ENCODE results near the gene IFITM2.
A peak's percentile ranks its signal among the peaks of the same experiment; 100 is the strongest.
"Not testable (repeated sequence)": the region's sequence is repeated elsewhere in the genome, so short reads cannot be mapped to it uniquely, and the experiment has no call there.

Gene IFITM2

DNA sequence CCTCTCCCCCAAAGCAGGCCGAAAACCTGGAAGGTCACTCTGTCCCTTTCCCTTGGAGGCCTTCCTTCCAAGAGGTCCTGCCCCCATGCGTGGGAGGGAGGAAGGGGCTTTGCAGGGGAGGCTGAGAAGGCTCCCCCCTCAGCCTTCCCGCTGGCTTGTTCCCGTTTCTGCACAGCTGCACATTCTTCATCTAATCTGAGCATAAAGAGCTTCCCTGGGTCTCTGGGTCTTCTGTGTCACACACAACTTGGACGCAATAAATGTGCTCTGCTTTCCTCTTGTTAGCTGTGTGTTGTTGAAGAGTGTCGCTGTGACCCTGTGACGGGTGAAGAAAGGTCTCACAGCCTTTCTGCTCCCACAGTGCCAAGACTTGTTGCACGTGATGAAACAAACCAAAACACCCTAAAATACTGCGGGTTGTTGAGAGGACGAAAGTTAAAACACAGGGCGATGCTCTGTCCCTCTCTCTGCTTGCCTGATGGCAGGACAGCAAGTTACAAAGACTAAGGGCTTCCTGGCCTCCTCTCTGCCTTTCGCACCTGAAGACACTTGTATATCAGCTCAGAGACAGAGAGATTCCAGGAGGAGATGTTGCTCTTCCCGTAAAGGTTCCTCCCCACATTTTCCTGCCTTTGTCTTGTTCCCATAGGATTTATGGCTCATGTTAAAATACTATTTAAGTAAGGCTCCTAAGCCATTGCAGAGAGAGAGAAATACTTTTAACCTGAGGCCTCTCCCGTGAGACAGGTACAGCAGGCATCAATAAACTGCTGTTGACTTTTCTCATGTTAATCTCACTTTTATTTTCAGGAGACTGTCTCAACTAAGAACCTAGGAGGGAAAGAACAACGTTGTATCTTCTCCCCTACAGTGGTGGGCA is 28.4 kb downstream of the IFITM2 start:
- FAIRE-seq (peak; percentile 74), DNase-seq (ENCODE audit: insufficient read length, low spot score) (no peak)

DNA sequence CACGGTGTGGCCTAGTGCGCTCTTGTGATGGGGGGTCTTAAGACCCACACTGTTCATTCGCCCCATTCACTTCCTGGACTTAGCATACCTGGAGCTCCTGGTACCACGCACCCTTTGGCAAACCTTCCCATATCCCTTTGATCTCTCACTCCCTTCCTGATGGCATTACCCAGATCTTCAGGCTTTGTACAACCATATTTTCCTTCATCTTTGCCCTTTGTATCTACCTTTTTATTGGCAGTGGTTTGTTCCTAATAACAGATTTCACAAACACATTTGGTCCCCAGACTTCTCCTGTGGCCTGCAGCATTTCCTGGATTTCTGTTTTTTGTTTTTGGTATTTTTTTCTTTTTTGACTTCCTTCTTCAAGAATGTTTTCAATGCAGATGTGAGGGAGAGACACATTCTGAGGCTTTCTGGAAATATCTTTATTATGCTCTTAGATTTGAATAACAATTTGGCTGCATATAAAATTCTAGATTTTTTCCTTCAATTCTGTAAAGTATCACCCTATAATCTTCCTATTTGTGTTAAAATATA is 29.1 kb downstream of the IFITM2 start:
- FAIRE-seq (peak; percentile 39), DNase-seq (ENCODE audit: insufficient read length, low spot score) (no peak)

DNA sequence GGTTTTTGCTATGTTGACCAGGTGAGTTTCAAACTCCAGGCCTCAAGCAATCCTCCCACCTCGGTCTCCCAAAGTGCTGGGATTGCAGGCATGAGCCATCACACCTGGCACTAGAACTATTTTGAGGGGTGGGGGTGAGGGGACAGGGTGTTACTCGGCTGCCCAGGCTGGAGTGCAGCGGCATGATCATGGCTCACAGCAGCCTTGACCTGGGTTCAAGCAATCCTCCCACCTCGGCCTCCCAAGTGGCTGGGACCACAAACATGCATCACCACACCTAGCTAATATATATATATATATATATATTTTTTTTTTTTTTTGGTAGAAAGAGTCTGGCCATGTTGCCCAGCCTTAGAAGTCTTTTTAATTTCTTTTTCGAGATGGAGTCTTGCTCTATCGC is 30.1 kb downstream of the IFITM2 start:
- DNase-seq (ENCODE audit: insufficient read length, low spot score) (no peak), FAIRE-seq (no peak)

DNA sequence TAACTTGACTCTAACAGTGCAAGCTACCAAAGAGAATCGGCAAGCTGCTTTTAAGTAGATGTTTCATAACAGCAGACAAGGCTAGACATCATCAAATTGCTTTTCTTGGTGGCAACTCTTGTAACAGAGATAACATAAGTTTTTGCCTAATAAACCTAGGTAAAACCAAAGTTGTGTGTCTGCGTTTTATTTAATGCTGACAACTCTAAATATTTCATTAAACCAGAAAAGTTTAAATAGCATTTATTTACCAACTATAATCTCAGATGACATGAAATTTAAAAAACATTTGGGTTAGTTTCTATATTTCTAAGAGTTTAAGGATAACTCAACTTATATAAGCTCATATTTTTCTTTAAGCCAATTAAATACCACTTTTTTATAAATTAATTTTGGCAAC is 32.3 kb downstream of the IFITM2 start:
- DNase-seq (ENCODE audit: insufficient read length, low spot score) (no peak), FAIRE-seq (no peak)

DNA sequence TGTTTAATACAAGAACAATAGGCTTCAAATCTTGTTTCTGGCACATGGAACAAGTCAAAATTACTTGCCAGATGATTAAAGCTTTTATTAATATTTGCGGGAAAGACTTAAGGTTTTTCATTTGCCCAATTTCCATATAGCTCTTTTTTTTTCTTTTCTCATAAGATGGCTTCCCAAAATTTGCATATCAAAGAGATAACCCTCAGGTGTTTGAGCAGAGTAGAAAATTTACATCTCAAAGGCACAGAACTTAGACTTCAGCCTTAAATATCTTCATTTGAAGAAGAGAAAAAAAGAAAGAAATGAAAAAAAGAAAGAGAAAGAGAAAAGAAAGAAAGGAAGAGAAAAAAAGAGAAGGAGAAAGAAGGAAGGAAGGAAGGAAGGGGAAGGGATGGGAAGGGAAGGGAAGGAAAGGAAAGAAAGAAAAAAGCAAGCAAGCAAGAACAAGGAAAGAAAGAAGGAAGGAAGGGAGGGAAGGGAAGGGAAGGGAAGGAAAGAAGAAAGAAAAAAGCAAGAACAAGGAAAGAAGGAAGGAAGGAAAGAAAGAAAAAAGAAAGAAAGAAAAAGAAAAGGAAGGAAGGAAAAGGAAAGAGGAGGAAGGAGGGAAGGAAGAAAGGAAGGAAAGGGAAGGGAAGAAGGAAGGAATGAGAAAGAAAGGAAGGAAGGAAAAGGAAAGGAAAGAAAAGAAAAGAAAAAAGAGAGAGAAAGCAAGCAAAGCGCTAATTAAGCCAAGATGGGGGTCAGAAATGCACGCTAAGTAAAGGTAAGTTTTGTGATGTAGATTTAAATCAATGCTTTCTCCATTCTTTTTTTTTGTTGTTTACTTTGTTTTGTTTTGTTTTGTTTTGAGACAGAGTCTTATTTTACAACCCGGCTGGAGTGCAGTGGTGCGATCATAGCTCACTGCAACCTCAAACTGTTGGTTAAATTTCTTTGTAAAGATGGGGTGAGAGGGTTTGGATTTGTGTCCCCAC is 33.2 kb downstream of the IFITM2 start:
- peak; percentile 44 for FAIRE-seq
- no peak for DNase-seq (ENCODE audit: insufficient read length, low spot score)

DNA sequence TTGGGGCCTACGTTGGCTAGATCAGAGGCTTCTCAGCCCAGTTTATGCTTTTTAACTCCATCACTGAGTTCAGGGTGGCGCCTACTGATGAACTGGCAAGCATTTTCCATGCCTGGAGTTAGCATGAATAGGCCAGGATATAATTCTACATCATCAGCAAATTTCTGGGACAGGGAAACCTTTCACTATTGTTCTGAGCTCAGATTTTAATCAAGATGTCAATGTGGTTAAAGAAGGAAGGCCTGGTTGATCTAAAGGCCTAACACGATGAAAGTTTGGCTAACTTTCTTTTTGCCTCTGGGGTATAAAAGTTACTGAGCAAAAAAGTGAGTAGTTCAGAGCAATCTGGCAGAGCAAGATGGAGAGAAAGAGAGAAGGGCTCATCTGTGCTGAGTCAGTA is 34.7 kb downstream of the IFITM2 start:
- DNase-seq (ENCODE audit: insufficient read length, low spot score) (no peak), FAIRE-seq (no peak)

DNA sequence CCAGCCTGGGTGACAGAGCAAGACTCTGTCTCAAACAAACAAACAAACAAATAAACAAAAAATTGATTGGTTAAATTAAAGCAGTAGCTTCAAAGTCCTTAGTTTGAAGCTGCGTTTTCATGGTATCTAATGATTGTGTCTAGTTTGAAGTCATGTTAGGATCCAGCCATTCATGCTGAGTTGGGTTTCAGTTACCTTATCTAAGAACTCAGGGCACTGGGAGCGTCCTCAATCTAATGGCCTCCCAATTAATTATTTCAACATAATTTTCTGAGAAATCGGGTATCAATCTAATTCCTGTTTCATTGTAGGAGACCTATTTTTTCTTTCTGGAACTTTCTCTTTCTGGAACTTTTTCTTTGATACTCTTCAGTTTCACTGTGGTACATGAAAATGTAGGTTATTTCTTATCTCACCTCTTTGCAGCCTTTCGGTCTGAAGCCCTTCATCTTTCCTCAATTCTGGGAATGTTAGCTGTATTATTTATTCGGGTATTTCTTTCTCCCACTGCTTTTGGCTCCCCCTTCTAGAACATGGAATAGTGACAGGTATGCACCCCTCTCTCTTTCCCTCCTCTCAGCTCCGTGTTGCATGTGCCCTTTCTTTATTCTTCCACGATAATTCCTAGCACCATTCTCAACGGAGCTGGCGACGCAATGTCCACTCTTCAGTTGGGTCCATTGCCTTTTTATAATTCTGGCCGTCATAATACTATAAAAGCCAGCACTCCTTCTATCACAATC is 37.4 kb downstream of the IFITM2 start:
- FAIRE-seq = no peak
- DNase-seq (ENCODE audit: insufficient read length, low spot score) = no peak

DNA sequence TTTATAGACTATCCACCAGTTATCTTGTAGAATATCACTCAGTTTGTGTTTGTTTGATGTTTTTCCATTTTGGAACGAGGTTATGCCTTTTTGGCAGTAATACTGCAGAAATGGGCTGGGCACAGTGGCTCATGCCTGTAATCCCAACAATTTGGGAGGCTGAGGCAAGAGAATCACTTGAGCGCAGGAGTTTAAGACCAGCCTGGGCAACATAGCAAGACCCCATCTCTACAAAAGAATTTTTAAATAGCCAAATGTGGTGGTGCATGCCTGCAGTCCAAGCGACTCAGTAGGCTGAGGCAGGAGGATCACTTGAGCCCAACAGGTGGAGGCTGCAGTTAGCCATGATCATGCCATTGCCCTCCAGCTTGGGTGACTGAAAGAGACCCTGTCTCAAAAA is 38.9 kb downstream of the IFITM2 start:
- DNase-seq (ENCODE audit: insufficient read length, low spot score) = no peak

DNA sequence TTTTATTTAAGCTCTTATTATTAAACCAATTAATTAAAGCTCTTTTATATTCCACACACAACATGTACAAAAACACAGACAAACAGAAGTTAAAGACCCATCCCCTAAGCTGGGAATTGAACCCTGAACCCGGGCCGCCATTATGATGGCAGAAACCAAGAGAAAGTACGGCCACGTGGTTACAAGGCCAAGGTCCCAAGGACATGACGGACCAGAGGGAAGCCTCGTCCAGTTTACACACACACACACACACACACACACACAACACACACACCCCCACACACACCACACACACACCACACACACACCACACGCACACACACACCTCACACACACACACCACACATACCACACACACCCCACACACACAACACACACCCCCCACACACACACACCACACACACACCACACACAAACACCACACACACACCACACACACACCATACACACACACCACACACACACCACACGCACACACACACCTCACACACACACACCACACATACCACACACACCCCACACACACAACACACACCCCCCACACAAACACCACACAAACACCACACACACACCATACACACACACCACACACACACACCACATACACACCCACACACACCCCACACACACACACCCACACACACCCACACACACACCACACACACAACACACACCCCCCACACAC is 41.8 kb downstream of the IFITM2 start:
- DNase-seq (ENCODE audit: insufficient read length, low spot score) = not testable (repeated sequence)
- peak; percentile 11 for FAIRE-seq

More for the DNA sequence above, 38.9 kb downstream of the IFITM2 start:
- FAIRE-seq = no peak

DNA sequence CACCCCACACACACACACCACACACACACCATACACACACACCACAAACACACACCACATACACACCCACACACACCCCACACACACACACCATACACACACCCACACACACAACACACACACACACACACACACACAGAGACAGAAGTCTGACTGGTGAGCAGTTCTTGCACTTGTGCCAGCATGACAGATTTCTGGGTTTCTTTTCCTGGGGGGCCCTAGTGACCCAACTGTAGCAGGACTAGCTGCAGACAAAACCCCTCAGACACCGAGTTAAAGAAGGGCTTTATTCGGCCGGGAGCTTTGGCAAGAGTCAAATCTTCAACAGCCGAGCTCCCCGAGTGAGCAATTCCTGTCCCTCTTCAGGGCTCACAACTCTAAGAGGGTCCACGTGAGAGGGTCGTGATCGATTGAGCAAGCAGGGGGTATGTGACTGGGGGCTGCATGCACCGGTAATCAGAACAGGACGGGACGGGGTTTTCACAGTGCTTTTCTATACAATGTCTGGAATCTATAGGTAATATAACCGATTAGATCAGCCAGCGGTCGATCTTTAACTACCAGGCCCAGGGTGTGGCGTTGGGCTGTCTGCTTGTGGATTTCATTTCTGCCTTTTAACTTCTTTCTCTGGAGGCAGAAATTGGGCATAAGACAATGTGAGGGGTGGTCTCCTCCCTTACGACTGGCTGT is 42.6 kb downstream of the IFITM2 start:
- FAIRE-seq = peak; percentile 84
- DNase-seq (ENCODE audit: insufficient read length, low spot score) = not testable (repeated sequence)

DNA sequence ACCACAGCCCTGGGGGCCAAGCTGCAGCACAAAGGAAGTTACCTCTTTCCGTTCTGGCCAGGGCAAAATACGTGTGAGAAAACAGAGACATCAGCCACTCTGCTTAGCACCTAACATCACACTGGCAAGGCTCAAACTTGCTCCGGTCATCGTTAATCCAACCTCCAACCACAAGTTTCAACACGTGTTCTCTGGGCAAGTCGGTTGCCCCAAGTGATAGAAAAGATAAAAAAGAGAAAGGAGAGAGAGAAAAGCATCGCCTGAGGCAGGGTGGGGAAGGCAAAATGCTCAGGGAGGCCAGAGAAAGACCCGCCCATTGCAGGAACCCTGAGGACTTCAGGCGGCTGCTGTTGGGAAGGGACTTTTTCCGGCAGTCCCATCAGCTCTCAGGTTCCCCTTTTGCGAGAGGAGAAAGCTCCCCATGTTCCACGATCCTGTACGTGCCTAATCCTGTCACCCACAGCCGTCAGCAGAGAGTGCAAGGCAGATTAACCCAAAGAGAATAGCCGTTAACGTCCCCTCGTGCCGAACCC is 43.2 kb downstream of the IFITM2 start:
- DNase-seq (ENCODE audit: insufficient read length, low spot score) = no peak
- FAIRE-seq = peak; percentile 95

DNA sequence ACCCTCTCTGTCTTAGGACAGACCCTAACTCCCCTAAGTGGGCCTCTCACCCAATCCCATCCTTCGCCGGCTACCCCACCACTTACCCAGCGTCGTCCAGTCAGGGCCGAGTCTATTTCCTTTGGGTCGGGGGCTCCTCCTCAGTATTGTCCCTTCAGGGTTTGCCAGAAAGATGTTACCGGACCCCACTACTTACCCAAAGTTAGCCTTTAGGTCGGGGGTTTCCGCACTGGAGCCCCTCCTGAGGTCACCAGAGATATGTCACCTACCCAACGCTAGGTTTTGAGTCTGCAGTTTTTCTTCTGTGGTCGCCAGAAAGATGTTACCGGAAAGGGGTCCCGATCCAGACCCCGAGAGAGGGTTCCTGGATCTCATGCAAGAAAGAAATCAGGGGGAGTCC is 43.8 kb downstream of the IFITM2 start:
- FAIRE-seq = no peak
- no peak for DNase-seq (ENCODE audit: insufficient read length, low spot score)

DNA sequence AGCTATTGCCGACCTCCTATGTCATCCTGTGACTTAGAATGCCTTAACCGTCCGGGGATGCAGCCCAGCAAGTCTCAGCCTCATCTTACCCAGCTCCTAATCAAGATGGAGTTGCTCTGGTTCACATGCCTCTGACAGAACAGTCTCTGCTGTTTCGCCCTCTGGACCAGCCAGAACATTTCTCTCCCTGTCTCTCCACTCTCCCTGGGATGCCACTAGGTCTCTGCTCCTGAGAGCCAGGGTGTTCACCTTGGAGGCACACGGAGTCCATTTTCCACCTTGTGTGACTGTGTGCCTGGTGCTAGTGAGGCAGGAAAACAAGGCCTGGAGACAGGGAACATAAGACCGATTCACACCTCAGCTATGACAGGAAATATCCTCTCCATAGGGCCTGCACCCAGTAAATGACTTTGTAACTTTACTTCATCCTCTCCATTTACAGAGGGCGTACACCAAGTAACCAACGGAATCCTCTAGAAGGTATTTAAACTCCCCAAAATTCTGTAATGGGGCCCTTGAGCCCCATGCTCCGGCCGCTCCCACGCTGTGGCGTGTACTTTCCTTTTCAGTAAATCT is 44.9 kb downstream of the IFITM2 start:
- FAIRE-seq (no peak), DNase-seq (ENCODE audit: insufficient read length, low spot score) (no peak)

DNA sequence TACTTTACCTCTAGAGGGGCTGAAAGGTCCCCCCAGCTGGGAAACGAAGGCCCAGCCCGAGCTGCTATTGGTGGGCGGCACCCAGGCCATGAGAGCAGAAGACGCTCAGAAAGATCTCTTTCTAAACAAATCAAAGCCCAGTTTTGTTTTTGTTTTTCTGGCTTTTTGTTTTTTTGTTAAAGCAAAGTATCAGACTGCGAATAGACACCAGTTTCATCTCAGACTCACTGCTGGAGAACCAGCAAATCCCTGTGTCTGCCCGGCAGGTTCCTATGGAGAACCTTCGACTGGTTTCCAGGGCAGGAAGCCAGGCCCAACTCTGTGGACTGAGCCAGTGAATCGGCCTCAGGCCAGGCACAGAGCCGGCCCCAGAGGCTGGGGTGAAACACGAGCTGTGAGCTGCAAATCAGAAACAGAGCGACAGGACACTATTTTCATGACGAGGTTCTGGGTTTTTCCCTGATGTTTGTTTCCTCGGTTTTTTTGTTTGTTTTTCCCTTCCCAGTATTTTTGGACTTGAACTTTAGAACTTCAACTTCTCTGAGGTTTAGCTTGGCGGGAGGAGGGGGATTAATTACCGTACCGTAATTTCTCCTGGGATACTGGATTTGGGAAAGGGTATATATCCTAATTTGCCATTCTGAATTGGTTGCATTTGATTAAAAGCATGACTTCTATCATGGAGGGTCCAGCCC is 45.7 kb downstream of the IFITM2 start:
- FAIRE-seq (no peak), DNase-seq (ENCODE audit: insufficient read length, low spot score) (no peak)

DNA sequence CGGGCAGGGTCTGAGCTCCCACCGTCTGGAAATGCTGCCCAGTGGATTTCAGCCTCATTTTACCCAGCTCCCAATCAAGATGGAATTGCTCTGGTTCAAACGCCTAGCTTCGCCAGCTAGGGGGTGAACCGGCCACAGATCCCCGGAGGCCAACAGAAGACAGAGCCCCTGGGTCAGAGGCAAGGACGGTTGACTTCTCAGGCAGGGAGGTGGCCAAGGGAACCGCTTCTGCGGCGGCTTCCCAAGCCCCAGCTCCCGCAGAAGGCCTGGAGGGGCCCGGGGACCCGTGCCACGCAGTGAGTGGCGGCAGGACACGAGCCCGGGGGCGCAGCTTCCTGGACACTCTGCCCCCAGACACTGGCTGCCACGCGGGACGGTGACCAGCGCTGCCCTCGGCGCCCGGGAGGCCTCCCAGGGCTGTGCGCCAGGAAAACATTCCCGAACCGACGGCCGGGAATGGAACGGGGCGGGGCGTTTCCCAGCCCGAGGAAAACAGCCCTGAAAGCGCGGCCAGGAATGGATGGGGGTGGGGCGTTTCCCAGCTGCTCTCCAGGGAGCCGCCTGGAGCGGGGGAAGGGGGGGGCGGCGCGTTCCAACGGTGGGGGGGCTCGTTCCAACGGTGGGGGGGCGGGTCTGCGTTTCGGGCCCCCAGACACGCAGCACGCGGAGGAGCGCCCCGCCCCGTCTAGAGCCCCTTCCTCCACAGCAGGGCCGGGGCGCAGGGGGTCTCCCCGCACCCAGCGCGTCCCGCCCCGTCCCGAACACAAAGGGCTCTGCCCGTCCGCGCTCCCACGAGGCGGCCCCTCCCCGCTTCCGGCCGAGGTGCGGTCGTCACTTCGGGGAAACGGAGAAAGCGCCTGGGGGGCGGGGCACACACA is 48.2 kb downstream of the IFITM2 start:
- FAIRE-seq (no peak), DNase-seq (ENCODE audit: insufficient read length, low spot score) (no peak)

DNA sequence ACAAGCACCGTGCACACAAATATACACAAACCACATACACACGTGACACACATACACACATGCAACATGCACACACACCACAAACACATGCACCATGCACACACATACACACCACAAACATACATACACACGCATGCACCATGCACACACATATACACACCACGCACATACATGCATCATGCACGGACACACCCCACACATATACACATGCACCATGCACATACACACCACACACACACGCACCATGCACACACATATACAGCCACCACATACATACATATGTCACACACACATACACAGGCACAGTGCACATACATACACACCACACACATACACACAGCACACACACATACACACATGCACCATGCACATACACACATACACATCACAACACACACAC is 49.0 kb downstream of the IFITM2 start:
- no peak for FAIRE-seq
- DNase-seq (ENCODE audit: insufficient read length, low spot score) = no peak

DNA sequence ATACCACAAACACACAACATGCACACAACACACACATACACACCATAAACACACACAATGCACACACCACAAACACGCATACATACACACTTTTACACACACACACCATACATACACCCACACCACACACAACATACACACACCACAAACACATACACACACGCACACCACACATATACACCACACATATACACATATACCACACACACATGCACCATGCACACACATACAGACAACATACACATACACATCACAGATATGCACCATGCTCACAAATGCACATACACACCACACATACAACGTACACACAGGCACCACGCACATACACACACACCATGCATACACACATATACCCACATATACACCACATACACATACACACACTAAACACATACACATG is 50.0 kb downstream of the IFITM2 start:
- DNase-seq (ENCODE audit: insufficient read length, low spot score) (no peak), FAIRE-seq (no peak)

Measured in GM19239 (cell line).